HK-2 (cell line): ENCODE results near the gene OTX2.

ENCODE experiments used
- DNase-seq: peaks from one replicate; pipeline ENCODE4 v3.0.0-alpha.2; 2018; ENCODE audit not compliant: unreplicated experiment

Gene OTX2

DNA sequence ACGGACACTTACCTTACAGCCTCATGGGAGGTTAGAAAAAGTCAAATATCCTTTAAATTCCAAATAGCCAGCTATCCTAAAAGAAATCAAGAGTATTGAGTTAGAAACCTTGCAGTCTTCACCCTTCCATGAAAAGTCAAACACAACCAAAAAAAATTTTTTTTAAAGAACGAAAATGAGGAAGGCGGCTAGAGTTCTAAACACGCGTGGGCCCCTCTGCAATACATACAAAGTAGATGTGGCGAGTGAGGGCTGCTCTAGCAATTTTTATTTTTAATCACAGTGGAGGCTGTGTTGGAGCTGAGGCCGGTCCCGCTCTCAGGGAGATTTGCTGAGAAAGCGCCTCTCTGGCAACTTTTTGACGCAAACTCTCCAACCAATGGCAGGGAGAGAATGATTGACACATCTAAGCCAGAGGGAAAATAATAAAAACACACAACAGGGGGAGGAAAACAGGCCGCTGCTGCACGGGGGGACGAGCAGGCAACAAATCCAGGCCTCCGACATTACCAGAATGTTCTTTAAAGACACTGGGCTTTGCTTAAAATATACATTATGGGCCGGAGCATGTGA, at the start of gene OTX2:
Gene OTX2 (minus strand): TSS at position 333 of the 573 bp plus-strand sequence. CDS start 5,023 bp downstream, outside the sequence.
- no peak for DNase-seq

- DNase-seq: no peak
Observed at GRCh38 chr14:56858422-56858821, 48.1 kb upstream of the OTX2 start.

DNA sequence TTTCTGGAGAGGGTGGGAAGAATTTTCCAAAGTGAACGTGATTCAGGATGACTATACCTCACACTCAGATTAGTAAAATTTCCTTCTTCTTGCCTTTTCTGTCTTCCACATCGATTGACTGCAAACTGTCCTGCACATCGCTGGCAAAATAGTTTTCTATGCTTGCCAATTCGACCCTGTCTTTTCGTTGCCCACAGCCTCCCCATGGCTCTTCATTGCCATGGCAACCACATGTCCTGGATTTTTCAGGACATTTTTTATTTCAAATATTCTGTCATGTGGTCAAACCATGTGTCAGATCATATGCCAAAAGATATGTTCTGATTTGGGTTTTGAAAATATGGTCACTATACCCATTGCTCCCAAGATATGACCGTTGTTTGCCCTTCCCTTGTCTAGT, 46.9 kb upstream of the OTX2 start:
- no peak for DNase-seq

- DNase-seq: no peak
Observed at GRCh38 chr14:56855891-56856461, 45.7 kb upstream of the OTX2 start.

GRCh38 chr14:56854325-56854724, 44.0 kb upstream of the OTX2 start:
- DNase-seq: no peak

GRCh38 chr14:56846970-56847930, 37.0 kb upstream of the OTX2 start:
- no peak for DNase-seq

DNA sequence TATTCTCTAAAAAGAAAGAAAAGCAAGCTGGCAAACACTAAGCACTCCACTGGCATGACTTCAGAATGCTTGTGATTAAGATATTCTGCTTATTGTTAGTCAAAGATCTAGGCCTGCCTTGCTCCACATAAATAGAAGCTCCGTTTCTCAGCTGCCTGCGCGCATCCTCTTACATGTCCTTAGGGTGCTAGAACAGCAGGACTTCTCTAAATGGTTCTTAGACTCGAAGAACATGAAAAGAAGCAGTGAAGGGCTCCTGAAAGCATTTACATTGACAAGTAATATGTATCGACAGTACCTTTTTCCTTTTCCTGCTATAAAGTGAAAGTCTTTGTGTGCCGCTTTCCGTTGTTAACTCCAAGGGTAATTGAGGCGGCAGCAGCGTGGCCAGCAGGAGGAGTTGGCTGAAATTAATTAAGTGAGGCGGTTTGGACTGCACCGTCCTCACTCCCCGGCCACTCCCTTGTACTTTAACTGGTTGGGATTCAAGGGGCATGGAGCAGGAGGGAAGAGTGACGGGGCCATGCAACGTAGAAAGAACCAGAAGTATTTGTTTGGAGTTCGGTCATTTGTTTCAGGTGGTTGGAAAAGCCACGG, 34.2 kb upstream of the OTX2 start:
- DNase-seq: no peak

- no peak for DNase-seq
Observed at GRCh38 chr14:56841611-56842010, 31.3 kb upstream of the OTX2 start.

GRCh38 chr14:56840221-56840620, 29.9 kb upstream of the OTX2 start:
- DNase-seq: no peak

DNA sequence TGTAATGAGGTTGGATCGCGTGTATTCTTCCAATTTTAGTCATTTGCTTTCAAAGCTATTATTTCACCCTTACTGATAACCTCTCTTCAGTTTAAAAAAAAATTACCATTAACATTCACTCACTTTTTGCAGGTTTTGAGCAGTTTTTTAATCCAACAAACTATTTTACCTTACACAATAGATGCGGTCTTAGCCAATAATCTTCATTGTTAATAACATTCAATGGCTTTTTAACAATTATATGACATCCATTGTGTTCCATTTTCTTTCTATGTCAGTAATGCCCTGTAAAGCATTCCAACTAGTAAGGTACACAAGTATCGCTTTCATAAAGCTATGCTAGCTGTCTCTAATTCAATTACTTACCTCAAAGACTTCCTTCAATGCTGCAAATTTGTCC, 18.9 kb upstream of the OTX2 start:
- DNase-seq: no peak

GRCh38 chr14:56826214-56826613, 15.9 kb upstream of the OTX2 start:
- DNase-seq: no peak

- DNase-seq: no peak
Observed at GRCh38 chr14:56821805-56822610, 11.7 kb upstream of the OTX2 start.

DNA sequence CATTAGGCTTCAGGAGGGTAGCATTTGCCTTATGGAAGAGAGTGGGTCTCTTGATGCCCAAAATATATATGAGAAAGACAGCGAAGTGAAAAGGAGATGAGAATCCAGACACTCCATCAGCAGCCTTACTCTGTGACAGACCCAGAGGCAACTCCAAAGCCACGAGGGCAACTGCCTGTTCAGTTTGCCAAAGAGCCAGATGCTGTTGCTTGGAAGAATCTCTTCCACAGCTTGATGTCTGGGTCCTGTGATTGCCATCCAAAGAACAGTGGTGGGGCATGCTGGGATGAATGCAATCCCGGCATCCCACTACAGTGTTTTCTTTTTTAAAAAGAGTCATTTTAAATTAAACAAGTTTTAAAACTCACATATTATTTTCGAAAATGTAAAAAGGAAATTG, 10.9 kb upstream of the OTX2 start:
- no peak for DNase-seq

DNA sequence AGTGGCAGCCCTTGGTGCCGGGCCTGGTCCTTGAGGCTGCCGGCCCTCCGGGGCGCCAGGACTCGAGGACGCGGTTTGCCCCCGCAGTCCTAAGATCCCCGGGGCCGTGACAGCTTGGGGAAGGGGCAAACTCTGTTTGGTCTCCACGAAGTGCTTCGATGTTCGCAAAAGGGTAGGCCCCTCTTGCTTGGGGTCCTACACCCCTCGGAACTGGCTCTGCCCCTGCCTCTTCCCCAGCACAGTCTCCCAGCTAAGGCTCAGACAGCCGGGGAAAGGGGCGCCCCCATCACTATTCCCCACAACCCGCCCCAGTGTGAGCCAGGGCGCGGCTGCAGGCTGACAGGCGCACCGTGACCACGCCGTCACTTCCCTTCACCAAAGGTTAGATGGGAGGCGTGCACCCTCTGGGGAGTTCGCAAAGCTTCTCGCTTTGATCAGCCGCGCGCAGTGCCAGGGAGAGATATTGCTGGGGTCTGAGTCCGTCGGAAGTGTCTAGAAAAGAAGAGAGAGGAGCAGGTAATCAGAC, 7.2 kb upstream of the OTX2 start:
- DNase-seq: no peak

GRCh38 chr14:56816574-56817391, 6.5 kb upstream of the OTX2 start:
- no peak for DNase-seq

DNA sequence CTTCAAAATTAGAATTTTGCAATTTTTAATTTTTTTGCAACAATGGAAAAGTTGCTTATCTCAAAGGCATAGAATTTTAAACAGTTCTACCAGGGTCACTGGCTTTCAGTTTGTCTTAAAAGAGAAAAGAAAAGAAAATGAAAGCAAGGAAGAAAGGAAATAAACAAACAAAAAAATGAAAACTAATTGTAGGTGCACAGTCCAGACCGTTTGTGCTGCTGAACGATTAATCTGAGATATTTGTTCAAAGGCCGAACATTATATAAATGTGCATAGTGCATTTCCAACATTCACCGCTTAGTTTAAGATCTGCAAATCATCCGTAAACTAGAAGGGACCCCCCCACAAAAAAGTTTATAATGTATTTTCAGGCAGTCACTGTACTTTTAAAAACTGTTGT, 5.5 kb upstream of the OTX2 start:
- DNase-seq: no peak

- no peak for DNase-seq
Observed at GRCh38 chr14:56814969-56815700, 4.9 kb upstream of the OTX2 start.

DNA sequence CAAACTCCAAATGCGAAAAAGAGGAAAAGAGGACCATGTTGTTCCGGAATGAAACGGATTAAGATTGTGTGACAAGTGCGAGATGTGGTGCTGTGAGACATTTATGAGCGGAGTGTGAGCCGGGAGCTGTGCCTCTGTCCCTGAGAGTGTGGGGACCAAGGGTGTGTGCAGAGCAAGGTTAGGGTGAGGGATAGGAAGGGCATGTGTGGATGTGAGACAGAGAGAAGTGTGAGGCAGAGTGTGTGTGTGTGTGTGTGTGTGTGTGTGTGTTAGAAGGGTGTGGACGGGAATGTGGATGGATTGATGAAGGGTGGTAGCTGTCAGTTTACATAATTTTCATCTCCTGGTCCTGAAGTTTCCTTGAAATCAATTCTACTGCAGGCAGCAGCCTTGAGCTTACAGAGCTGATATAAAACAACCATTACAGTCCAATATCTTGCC, 4.3 kb upstream of the OTX2 start:
- DNase-seq: no peak

GRCh38 chr14:56813143-56813551, 2.9 kb upstream of the OTX2 start:
- DNase-seq: no peak
